GM19099 (cell line): ENCODE results near the gene UBE2K.

Experiments
- POLR2A ChIP-seq: IDR thresholded peaks from 3 replicates; pipeline ENCODE4 v1.6.1; 2011; ENCODE audit warnings: low read depth; ENCODE audit not compliant: insufficient read length; ENCODE audit errors: extremely low read depth

Gene UBE2K

GRCh38 chr4:39822662-39823061 is 124.7 kb downstream of the UBE2K start:
- no peak for TF ChIP-seq POLR2A

GRCh38 chr4:39823191-39823590 is 125.3 kb downstream of the UBE2K start:
- TF ChIP-seq POLR2A, result no peak

- no peak for TF ChIP-seq POLR2A
Observed at GRCh38 chr4:39825090-39825489, 127.2 kb downstream of the UBE2K start.

- no peak for TF ChIP-seq POLR2A
Observed at GRCh38 chr4:39825741-39826231, 127.8 kb downstream of the UBE2K start.
